GM12892 (cell line): Measurements from ENCODE around the gene ASTN2.

Source experiments
- POLR2A ChIP-seq: IDR thresholded peaks from 2 replicates; pipeline ENCODE4 v1.6.1; 2011; ENCODE audit warnings: low read depth, low read length, control low read depth
- POLR2AphosphoS5 ChIP-seq: IDR thresholded peaks from 2 replicates; pipeline ENCODE4 v1.6.1; 2011; ENCODE audit warnings: low read depth, low read length, control low read depth
- TAF1 ChIP-seq: IDR thresholded peaks from 2 replicates; pipeline ENCODE4 v1.6.1; 2011; ENCODE audit warnings: low read depth, mild to moderate bottlenecking, control low read depth, low read length, borderline replicate concordance

DNA sequence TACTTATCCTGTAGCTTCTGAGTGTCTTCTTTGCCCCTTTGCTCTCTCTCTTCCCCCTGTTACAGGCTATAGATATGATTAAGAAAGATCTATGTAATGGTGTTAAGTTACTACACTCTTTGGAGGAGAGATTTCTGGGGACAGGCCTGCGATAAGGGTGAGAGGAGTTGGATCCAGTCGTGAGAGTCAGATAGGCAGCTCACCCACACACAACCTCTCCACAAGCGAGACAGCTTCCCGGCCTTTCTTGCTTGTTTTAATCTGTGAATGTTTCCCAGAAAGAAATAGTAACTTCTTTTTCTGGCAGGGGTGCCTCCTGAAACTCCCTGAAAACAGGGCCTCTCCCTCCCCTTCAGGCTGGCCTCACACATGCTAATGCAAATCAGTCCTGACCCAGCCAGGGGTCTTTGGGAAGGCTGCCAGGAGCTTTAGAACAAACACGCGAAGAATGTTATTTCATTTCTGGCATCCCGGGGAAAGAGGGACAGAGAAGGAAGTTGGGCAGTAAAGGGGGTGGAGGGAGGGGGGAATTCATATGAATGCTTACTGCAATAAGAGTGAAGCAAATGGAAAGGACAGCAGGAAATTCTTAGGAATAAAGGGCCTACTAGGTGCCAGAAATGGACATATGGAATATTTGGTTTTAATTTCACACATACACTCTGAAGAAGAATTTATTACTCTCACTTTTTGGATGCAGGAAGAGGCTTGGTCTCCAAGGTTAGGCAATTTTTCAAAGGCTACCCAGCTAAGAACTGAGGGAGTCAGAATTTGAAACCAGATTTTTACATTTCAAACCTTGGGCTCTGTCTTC is 943.6 kb downstream of the ASTN2 start:
- TF ChIP-seq POLR2AphosphoS5, result no peak
- no peak for TF ChIP-seq POLR2A
- no peak for TF ChIP-seq TAF1
